Retina (tissue), 1 donor: ENCODE data around the gene AKAP5.

Experiments used
- DNase-seq: peaks from one replicate; pipeline ENCODE4 v3.0.0-alpha.2; 2016

AKAP5 gene

DNA sequence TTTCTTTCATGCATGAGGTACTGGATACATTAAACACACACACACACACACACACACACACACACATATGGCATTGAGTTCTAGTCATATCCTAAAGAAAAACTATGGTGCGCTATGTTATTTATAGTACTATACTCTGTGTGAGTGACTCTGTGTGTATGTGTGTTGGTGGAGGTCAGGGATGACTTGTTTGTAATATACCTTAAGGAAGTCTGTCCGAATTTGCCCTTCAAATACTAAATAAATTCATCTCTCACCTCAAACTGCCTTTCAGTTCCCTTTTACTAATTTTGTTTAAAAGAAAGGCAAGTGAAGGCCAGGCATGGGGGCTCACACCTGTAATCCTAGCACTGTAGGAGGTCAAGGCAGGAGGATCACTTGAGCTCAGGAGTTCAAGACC is 2.1 kb upstream of the AKAP5 start:
- no peak for DNase-seq

- no peak for DNase-seq
Observed at GRCh38 chr14:64463873-64464272, 1.4 kb upstream of the AKAP5 start.

- DNase-seq: peak; percentile 19
Observed at GRCh38 chr14:64464651-64465050, 648 bp upstream of the AKAP5 start.

GRCh38 chr14:64465831-64466554 is 694 bp downstream of the AKAP5 start:
- no peak for DNase-seq

DNA sequence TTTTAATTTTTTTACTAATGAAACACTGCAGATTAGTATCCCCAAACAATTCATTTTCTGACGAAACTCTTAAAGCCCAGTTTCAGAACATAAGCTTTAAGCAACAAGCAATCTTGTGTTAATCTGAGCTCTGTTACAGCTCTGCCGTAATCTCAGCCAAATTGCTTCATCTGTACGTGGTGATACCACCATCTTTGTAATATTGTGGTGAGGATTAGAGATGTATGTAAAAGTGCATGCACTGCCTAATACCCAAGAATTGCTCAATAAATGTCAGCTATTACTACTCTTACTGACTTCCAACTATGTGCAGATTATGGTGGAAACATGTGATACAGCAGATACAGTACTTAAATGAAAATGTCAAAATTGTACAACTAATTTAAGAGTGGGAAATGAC is 1.8 kb downstream of the AKAP5 start:
- no peak for DNase-seq

DNA sequence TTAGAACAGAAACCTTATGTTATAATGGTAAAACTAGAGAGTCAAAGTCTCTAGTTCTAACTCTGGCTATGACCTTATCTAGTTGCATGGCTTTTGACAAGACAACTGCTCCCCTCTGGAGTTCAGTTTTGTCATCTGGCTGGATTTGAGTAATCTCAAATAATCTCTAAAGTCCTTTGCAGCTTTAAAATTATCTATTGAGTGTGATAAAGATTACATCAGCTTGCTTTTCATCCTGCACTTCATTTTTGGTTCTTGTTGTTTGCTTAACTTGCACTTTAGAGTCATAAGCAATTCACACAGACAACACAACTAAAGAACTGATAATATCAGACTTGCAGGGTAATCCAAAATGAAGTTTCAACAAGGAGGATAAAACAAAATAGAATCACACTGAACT is 2.3 kb downstream of the AKAP5 start:
- DNase-seq: no peak

GRCh38 chr14:64468451-64468850 is 3.2 kb downstream of the AKAP5 start:
- no peak for DNase-seq

GRCh38 chr14:64474041-64474440 is 8.7 kb downstream of the AKAP5 start:
- no peak for DNase-seq

GRCh38 chr14:64474698-64475097 is 9.4 kb downstream of the AKAP5 start:
- DNase-seq: no peak

DNA sequence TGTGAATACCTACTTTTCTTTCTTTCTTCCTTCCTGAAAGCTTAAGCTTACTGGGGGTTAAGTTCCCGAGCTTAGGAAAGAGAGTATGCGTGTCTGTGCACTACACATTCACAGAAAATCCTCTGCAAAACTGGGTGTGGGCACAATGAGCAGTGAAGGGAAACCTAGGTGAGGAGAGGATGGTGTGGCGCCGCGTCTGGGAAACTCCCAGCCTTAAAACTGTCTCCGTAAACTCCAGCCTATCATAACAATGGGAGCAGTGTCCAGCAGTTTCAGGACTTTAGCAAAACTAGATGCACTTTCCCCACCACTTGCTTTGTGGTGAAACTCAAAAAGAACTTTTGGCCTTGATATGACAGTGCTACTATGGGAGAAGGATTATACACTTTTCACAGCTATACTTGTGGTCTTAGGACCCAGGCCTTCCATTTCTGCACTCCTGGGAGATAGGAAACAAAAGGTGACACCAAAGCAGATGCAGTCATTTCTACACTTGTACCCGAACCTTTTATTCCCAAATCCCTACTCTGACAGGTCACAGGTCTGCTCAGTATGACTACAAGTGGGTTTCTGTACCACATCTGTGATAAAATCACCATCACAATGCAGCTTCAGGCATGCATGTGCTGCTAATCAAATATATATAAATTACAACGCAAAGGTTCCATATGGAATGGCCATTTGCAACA is 10.4 kb downstream of the AKAP5 start:
- DNase-seq: no peak

DNA sequence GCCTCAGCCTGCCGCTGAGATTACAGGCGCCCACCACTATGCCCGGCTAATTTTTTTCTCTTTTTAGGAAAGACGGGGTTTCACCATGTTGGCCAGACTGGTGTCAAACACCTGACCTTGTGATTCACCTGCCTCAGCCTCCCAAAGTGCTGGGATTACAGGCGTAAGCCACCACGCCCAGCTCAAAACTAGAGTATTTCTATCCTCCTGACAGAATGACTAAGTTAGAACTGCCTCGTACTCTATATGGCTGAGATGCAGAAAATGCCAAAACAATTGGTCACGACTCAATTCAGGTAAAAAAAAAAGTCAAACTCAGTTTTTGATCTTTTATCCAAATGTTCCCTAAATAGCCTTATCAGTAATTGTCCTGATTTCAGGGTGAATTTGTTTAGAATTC is 11.1 kb downstream of the AKAP5 start:
- DNase-seq: no peak

GRCh38 chr14:64478634-64479250 is 13.4 kb downstream of the AKAP5 start:
- no peak for DNase-seq

- no peak for DNase-seq
Observed at GRCh38 chr14:64488590-64489099, 23.3 kb downstream of the AKAP5 start.

GRCh38 chr14:64491637-64492036 is 26.3 kb downstream of the AKAP5 start:
- DNase-seq: no peak

GRCh38 chr14:64493455-64493854 is 28.2 kb downstream of the AKAP5 start:
- no peak for DNase-seq

DNA sequence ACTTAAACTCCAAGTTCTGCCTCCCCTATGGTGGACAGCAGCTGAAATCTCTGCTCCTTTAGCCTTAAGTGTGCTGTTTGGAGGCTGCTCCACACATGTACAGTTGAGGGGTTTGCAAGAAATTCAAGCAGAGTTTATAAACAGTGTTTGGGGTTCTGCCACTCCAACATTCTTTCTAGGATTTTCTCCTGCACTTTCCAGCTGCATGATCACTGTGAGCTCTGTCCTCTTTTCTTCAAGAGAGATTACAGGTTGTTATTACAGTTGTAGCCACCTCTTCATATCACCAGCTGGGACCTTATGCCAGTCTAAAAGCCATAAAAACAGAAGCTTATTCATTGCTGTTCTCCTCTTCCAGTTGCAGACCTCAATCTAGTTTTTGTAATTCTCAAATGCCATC is 30.0 kb downstream of the AKAP5 start:
- no peak for DNase-seq

DNA sequence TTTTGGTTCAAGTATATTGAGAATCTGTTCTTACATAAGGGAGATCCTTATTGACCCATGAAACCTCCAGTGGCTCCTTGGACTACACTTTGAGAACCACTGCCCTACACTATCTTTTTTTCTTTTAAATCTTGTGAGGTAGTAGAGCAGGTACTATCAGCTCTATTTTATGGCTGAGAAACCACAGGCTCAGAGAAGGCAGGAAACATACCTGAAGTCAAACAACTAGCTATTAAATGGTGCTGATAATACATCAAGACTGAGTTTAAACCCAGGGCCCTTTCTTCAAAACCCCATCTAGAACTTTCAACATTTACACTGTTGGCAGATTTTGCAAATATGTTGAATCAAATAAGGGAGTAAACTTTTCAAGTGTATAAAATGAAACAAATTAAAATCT is 31.5 kb downstream of the AKAP5 start:
- no peak for DNase-seq

DNA sequence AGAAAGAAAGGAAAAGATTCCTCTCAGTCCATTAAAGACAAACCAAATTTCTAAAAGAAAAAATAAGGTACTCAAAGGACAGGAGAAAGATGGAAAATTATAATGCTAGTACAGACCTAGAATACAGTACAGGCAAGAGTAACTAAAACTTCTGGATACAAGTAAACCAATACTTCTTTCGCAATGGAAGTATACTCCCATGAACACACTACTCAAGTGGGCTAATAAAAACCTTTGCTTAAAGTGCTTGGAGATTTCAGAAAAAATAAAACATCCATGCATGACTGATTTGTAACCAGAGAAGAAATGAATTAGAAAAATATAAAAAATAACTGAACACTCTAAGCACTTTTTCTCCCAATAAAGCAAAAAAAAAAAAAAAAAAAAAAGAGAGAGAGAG is 34.8 kb downstream of the AKAP5 start:
- no peak for DNase-seq

DNA sequence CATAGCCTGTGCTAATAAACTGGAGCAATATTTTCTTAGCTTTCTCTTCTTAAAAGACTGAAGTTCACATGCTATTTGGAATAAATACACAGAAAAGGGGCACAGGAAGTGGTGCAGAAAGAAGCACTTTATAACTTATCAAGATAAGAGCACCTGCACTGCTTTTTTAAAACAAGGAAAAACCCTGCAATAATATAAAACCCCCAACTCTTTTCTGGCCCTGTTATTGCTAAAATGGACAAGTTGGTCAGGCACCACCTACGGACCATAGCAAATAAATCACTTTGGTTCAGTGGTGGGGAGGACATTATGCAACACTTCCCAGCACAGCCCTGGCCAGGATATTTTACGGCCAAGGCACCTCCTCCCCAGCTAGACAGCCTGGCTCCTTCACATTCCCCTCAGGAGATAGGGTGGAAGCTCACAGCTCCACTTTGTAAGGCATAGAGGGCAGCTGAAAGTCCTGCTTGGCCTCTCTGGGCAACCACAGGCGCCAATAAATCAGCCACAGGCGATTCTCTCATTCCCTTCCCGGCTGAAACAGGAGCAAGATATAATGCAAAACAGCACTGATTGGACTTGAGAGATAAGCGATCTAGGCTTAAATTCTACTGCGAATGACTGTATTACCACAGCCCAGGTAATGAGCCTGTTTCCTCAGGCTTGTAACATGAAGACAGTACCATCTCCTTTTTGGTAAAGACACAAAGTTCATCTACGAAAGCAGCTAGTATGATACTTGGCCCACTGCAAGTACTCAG is 36.3 kb downstream of the AKAP5 start:
- peak; percentile 11 for DNase-seq

DNA sequence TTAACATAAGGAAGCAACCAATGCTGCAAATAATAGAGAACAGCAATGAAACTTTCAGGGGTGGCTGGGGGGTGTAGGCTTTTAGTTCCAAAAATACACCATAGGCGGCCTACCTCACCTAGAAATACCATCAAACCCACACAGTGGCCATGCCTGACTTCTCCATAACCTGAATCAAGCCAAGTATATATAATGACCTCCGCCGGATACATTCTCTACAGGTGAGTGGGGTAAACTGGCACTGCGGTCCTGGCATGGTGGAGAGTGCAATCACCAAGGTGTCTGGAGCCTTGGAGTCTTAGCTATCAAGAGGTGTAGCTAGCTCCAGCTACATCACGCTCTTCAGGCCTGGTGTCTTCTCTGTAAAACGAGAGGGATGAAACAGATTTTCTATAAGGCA is 37.2 kb downstream of the AKAP5 start:
- DNase-seq: no peak

- no peak for DNase-seq
Observed at GRCh38 chr14:64502887-64503433, 37.7 kb downstream of the AKAP5 start.

GRCh38 chr14:64503434-64504309 is 38.4 kb downstream of the AKAP5 start, which contains the start of gene ZBTB25:
Gene ZBTB25, minus strand, starts transcription at chr14:64503838. Its CDS starts 13,305 bp downstream, at chr14:64490533.
- peak; percentile 96 for DNase-seq
